ENCODE measurements around the gene BCAN. TPM values are rescaled to one million over a fixed set of nuclear protein-coding genes. Genes with fewer than 3 reads are reported as not detected.
A peak's percentile ranks its signal among the peaks of the same experiment; 100 is the strongest.

Gene BCAN
- total RNA-seq, 3 donors from 2014 or later (not counting 1 experiment from before 2014, with no cell fraction given) = 0.18 to 0.25 (median 0.19) TPM

GRCh38 chr1:156670791-156671190 lies 28.9 kb downstream of the BCAN start:
- Mint-ChIP-seq H3K27me3 (ENCODE audit: low read depth in 2 of 2) (peaks cover 33 to 36% of the 10 kb centered on the region in 2 donors), H3K9me3 (no peaks in the 10 kb centered on the region), H3K27ac (peak overlapping the region in 1 of 2 donors; percentile 19), H3K4me3 (no peak overlapping the region), H3K36me3 (no peaks in the 10 kb centered on the region), H3K4me1 (no peaks in the 10 kb centered on the region)
- Histone ChIP-seq H3K36me3 (ENCODE audit: control insufficient read depth, insufficient read depth, low read length) (no peaks in the 10 kb centered on the region), H3K27me3 (ENCODE audit: control insufficient read depth, insufficient read depth, low read length) (peaks cover 4% of the 10 kb centered on the region), H3K9me3 (ENCODE audit: control insufficient read depth, insufficient read depth, low read length) (no peaks in the 10 kb centered on the region), H3K27ac (ENCODE audit: low read length) (no peak overlapping the region), H3K4me3 (ENCODE audit: low read length) (no peak overlapping the region), H3K4me1 (ENCODE audit: control insufficient read depth, insufficient read depth, low read length) (peaks cover under 1% of the 10 kb centered on the region)
- 59% methylated on average over 4 of the region's 4 CpGs for WGBS (ENCODE audit: insufficient coverage)
- intact Hi-C loops (cut with micrococcal nuclease) = no loop called here
- ATAC-seq (no peak), DNase-seq (no peak)
- no peak for TF ChIP-seq CTCF (IDR thresholded peaks at IDR 0.05)

- no peak for ATAC-seq
- TF ChIP-seq CTCF (IDR thresholded peaks at IDR 0.05) = no peak
- H3K9me3 Mint-ChIP-seq = no peaks in the 10 kb centered on the region
- Histone ChIP-seq H3K27me3 (ENCODE audit: control insufficient read depth, insufficient read depth, low read length) (peaks cover 10% of the 10 kb centered on the region), H3K9me3 (ENCODE audit: control insufficient read depth, insufficient read depth, low read length) (no peaks in the 10 kb centered on the region), H3K27ac (ENCODE audit: low read length) (no peak overlapping the region), H3K4me1 (ENCODE audit: control insufficient read depth, insufficient read depth, low read length) (no peaks in the 10 kb centered on the region), H3K4me3 (ENCODE audit: low read length) (no peak overlapping the region), H3K36me3 (ENCODE audit: control insufficient read depth, insufficient read depth, low read length) (no peaks in the 10 kb centered on the region)
- WGBS (ENCODE audit: insufficient coverage) = 92% methylated on average over 2 of the region's 2 CpGs
- intact Hi-C loops (cut with micrococcal nuclease) = no loop called here
- no peak overlapping the region for H3K27ac Mint-ChIP-seq
- H3K4me1 Mint-ChIP-seq = no peaks in the 10 kb centered on the region
- H3K36me3 Mint-ChIP-seq = no peaks in the 10 kb centered on the region
- H3K4me3 Mint-ChIP-seq = no peak overlapping the region
- peaks cover 33 to 36% of the 10 kb centered on the region in 2 donors for H3K27me3 Mint-ChIP-seq (ENCODE audit: low read depth in 2 of 2)
- DNase-seq = no peak
Measured at GRCh38 chr1:156671804-156672203, 29.9 kb downstream of the BCAN start.

GRCh38 chr1:156673387-156674121 lies 31.6 kb downstream of the BCAN start:
- Mint-ChIP-seq H3K27me3 (ENCODE audit: low read depth in 2 of 2) (peaks cover 43 to 48% of the 10 kb centered on the region in 2 donors), H3K4me3 (no peak overlapping the region), H3K36me3 (no peaks in the 10 kb centered on the region), H3K27ac (no peak overlapping the region), H3K9me3 (no peaks in the 10 kb centered on the region), H3K4me1 (peaks cover 5 to 16% of the 10 kb centered on the region in 2 donors)
- Histone ChIP-seq H3K27ac (ENCODE audit: low read length) (no peak overlapping the region), H3K27me3 (ENCODE audit: control insufficient read depth, insufficient read depth, low read length) (peaks cover 23% of the 10 kb centered on the region), H3K4me3 (ENCODE audit: low read length) (no peak overlapping the region), H3K36me3 (ENCODE audit: control insufficient read depth, insufficient read depth, low read length) (no peaks in the 10 kb centered on the region), H3K9me3 (ENCODE audit: control insufficient read depth, insufficient read depth, low read length) (no peaks in the 10 kb centered on the region), H3K4me1 (ENCODE audit: control insufficient read depth, insufficient read depth, low read length) (peaks cover 10% of the 10 kb centered on the region)
- intact Hi-C loops (cut with micrococcal nuclease) = no loop called here
- no peak for TF ChIP-seq CTCF (IDR thresholded peaks at IDR 0.05)
- ATAC-seq (peak in 1 of 3 donors; percentile 13), DNase-seq (no peak)
- WGBS (ENCODE audit: insufficient coverage) = 70% methylated on average over 7 of the region's 8 CpGs

Data from natural killer cell (primary cell).